Esophagus (tissue), 2 donors: Measurements from ENCODE around the gene CEMP1. TPM values are rescaled to one million over a fixed set of nuclear protein-coding genes. Genes with fewer than 3 reads are reported as not detected.
A peak's percentile ranks its signal among the peaks of the same experiment; 100 is the strongest.
"Not testable (repeated sequence)": the region's sequence is repeated elsewhere in the genome, so short reads cannot be mapped to it uniquely, and the experiment has no call there.

ENCODE experiments used
- H3K27ac ChIP-seq, 2 donors: one replicate each; pipeline ENCODE4 v1.5.1; 2013; ENCODE audit warnings: low read depth in 2 of 2, mild to moderate bottlenecking in 2 of 2, inconsistent platforms in 1 of 2, low read length in 1 of 2, moderate library complexity in 1 of 2
- H3K27me3 ChIP-seq, 2 donors: one replicate each; pipeline ENCODE4 v1.6.1; 2013; ENCODE audit warnings: low read length in 2 of 2, control low read depth in 1 of 2, mild to moderate bottlenecking in 1 of 2; ENCODE audit not compliant: insufficient read depth in 2 of 2, control insufficient read depth in 1 of 2
- H3K36me3 ChIP-seq, 2 donors: one replicate each; pipeline ENCODE4 v1.6.1; 2013; ENCODE audit warnings: low read length in 1 of 2; ENCODE audit not compliant: control insufficient read depth in 2 of 2, insufficient read depth in 2 of 2
- H3K4me1 ChIP-seq, 2 donors: one replicate each; pipeline ENCODE4 v1.6.1; 2013; ENCODE audit warnings: low read length in 1 of 2; ENCODE audit not compliant: control insufficient read depth in 2 of 2, insufficient read depth in 2 of 2
- H3K4me3 ChIP-seq, 2 donors: one replicate each; pipeline ENCODE4 v1.5.1; 2013; ENCODE audit warnings: low read length in 2 of 2, mild to moderate bottlenecking in 2 of 2, low read depth in 1 of 2, moderate library complexity in 1 of 2
- H3K9me3 ChIP-seq, 2 donors: one replicate each; pipeline ENCODE4 v1.6.1; 2013; ENCODE audit warnings: mild to moderate bottlenecking in 2 of 2, low read depth in 1 of 2, low read length in 1 of 2, moderate library complexity in 1 of 2; ENCODE audit not compliant: control insufficient read depth in 2 of 2, insufficient read depth in 1 of 2
- WGBS, 2 donors: extraction: QIAGEN DNeasy Blood & Tissue Kit; methylation state at CpG; one replicate each; pipeline ENCODE4 v1.1.7; 2013; 5-methylcytosine and 5-hydroxymethylcytosine counted together
- polyA plus RNA-seq, 2 donors: library from polyadenylated mRNA; stranded (reverse); fragments of 200-250 nt; gene quantifications; one replicate each; pipeline ENCODE4 v1.2.3, GENCODE V29; 2013
- donor health status: healthy with polysubstance abuse.
- donor health status: Bipolar disorder and iron deficiency.

The CEMP1 gene
- polyA plus RNA-seq, 2 donors, result 0.18 to 0.55 TPM

DNA sequence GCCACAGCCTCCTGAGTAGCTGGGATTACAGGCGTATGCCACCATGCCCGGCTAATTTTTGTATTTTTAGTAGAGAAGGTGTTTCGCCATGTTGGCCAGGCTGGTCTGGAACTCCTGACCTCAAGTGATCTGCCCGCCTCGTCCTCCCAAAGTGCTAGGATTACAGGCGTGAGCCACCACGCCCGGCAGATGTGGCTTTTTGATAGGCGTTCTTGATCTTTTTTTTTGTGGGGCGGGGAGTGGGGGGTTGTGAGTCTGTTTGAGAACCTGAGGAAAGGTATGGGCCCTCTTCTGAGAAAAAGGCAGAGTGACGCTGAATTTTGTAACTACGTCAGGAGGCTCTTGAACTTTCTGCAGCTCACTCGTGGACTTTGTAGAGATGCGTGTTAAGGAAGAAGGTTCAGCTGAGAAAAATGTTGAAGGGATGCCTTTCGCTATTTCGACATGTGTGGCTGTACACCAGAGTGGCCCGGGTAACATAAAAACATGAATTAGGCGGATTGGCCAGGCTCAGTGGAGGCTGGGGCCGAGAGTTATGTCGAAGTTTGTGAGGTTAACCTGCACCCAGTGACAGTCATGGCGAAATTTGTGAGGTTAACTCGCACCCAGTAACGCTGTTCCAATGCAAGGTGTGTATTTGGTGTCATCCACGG, 8.1 kb upstream of the CEMP1 start:
- Histone ChIP-seq H3K4me1 (peaks cover 3 to 15% of the 10 kb centered on the region in 2 donors), H3K27ac (peak overlapping the region in 1 of 2 donors; percentile 21), H3K4me3 (peak overlapping the region in 1 of 2 donors; percentile 11)
- H3K27me3 ChIP-seq, H3K36me3 ChIP-seq, H3K9me3 ChIP-seq: not testable (repeated sequence)
- WGBS, 2 donors, result 79 to 83% methylated on average over 24 of the region's 24 CpGs

DNA sequence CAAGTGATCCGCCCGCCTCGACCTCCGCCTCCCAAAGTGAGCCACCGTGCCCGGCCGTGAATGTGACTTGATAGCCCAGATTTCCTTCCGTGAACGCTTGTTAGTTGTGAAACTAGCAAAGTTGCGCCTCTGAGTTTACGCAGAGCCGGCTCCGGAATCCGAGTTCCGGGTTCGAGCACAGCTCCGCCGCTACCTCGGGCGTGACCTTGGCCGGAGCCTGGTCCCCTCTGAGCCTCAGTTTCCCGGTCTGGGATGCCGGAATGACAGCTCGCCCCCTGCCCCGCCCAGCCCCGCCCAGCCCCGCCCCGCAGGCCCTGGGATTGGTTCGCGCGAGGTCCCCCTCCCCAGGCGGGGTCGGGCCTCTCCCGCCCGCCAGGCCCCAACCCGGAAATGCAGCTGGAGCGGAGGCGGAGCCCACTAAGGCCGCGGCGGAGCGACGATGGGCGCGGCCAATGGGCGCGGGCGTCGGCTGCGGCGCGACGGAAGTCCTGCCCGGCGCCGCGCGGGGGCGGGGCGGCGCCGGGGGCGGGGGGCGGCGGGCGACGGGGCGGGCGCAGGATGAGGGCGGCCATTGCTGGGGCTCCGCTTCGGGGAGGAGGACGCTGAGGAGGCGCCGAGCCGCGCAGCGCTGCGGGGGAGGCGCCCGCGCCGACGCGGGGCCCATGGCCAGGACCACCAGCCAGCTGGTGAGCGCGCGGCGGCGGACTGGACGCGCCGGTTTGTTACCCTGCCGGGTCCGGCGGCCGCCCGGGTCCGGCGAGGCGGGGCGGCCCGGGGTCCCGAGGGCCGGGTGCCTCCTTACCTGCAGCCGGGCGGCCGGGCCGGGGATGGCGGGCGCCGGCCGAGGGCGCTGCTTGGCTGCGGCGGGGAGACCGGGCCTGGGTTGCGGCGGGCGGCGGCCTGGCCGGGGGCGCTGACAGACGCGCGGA, 6.5 kb upstream of the CEMP1 start, which contains the start of gene PDPK1:
PDPK1 (plus strand) TSS at position 571 of the 929 bp plus-strand sequence; CDS start at position 663, 92 bp downstream.
- 0% methylated on average over 71 to 126 of the region's 126 CpGs for WGBS, 2 donors
- Histone ChIP-seq H3K9me3 (no peaks in the 10 kb centered on the region), H3K36me3 (no peaks in the 10 kb centered on the region), H3K27me3 (no peaks in the 10 kb centered on the region), H3K4me1 (peaks cover 3 to 15% of the 10 kb centered on the region in 2 donors), H3K27ac (peak within 1 kb of the TSS; percentile 98 to 99), H3K4me3 (peak within 1 kb of the TSS; percentile 76 to 91)

DNA sequence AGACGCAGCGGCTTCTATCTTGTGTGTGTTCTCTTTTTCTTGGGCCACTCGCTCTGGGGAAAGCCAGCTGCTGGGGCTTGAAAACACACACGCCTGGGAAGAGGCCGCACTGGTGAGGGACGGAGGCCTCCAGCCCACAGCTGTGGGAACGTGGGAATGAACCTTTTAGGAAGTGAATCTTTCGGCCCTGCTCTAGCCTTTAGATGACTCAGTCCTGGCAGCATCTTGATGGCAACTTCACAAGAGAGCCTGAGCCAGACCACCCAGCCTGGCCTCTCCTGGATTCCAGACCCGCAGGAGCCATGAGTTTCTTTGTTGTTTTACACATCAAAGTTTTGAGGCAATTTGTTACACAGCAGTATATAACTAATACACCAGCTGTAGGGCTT, 4.4 kb upstream of the CEMP1 start:
- H3K36me3 ChIP-seq, result peaks cover 0 to 5% of the 10 kb centered on the region in 2 donors
- H3K9me3 ChIP-seq, result no peaks in the 10 kb centered on the region
- no peaks in the 10 kb centered on the region for H3K27me3 ChIP-seq
- peak overlapping the region in 1 of 2 donors; percentile 81 for H3K27ac ChIP-seq
- 69 to 83% methylated on average over 9 of the region's 9 CpGs for WGBS, 2 donors
- H3K4me1 ChIP-seq, result peaks cover 6 to 20% of the 10 kb centered on the region in 2 donors
- H3K4me3 ChIP-seq, result no peak overlapping the region

- peaks cover 0 to 15% of the 10 kb centered on the region in 2 donors for H3K36me3 ChIP-seq
- H3K4me3 ChIP-seq, H3K9me3 ChIP-seq, H3K27ac ChIP-seq, H3K27me3 ChIP-seq: not testable (repeated sequence)
- 88 to 90% methylated on average over 5 of the region's 5 CpGs for WGBS, 2 donors
- peaks cover 6 to 17% of the 10 kb centered on the region in 2 donors for H3K4me1 ChIP-seq
These were observed 3.1 kb upstream of the CEMP1 start for GRCh38 chr16:2534335-2534734.

DNA sequence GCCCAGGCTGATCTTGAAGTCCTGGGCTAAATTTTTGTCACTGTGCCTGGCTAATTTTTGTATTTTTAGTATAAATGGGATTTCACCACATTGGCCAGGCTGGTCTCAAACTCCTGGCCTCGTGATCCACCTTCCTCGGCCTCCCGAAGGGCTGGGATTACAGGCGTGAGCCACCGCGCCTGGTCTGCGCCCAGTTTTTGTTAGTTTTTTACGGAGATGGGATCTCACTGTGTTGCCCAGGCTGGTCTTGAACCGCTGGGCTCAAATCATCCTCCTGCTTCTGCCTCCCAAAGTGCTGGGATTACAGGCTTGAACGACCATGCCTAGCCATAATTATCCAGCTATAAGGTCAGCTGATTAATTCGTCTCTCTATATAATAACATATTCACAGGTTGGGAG, 2.7 kb upstream of the CEMP1 start:
- Histone ChIP-seq H3K36me3 (peaks cover 1 to 19% of the 10 kb centered on the region in 2 donors), H3K9me3 (no peaks in the 10 kb centered on the region), H3K4me1 (peaks cover 6 to 15% of the 10 kb centered on the region in 2 donors), H3K27ac (no peak overlapping the region), H3K27me3 (no peaks in the 10 kb centered on the region), H3K4me3 (no peak overlapping the region)
- WGBS, 2 donors, result 85 to 89% methylated on average over 11 of the region's 11 CpGs

DNA sequence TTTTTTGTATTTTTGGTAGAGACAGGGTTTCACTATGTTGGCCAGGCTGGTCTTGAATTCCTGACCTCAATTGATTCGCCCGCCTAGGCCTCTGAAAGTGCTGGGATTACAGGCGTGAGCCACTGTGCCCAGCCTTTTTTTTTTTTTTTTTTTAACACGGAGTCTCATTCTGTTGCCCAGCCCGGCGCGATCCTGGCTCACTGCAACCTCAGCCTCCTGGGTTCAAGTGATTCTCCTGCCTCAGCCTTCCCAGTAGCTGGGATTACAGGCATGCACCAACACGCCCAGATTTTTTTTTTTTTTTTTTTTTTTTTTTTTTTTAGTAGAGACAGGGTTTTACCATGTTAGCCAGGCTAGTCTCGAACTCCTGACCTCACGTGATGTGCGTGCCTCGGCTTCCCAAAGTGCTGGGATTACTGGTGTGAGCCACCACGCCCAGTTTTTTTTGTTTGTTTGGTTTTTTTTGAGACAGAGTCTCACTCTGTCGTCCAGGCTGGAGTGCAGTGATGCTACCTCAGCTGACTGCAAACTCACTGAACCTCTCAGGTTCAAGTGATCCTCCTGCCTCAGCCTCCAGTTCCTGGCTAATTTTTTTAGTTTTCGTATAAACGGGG, 2.0 kb upstream of the CEMP1 start:
- Histone ChIP-seq H3K4me3 (peak overlapping the region in 1 of 2 donors; percentile 55), H3K4me1 (peaks cover 6 to 15% of the 10 kb centered on the region in 2 donors), H3K27ac (peak overlapping the region; percentile 97), H3K36me3 (peaks cover 3 to 26% of the 10 kb centered on the region in 2 donors)
- WGBS, 2 donors, result 27 to 30% methylated on average over 13 to 16 of the region's 16 CpGs
- H3K9me3 ChIP-seq, H3K27me3 ChIP-seq: not testable (repeated sequence)

DNA sequence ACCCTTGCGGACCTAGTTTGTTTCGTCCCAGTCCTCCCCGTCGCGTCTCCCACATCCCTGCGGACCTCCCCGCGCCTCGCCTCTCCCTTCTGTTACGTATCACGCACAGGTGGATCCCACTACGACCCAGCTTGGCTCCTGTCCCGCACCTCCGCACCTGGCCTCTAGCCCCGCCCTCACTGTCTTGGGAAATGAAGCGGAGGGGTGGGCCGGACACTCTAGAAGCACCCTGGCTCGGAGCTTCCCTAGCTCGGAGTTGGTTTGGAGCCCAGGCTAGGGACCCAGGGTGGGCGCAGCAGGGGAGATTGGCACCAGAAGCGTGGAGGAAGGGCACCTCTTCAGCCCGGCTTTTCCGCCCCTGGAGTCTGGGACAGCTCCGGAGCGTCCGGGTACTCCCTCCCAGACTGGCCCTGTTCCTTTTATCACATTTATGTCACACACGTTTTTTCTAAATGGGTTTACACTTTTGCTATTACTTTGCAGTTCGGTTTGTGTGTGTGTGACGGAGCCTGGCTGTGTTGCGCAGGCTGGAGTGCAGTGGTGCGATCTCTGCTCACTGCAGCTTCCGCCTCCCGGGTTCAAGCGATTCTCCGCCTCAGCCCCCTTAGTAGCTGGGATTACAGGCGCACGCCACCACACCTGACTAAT, 1.4 kb upstream of the CEMP1 start:
- 1% methylated on average over 37 of the region's 37 CpGs for WGBS, 2 donors
- no peaks in the 10 kb centered on the region for H3K27me3 ChIP-seq
- peak overlapping the region; percentile 97 for H3K27ac ChIP-seq

DNA sequence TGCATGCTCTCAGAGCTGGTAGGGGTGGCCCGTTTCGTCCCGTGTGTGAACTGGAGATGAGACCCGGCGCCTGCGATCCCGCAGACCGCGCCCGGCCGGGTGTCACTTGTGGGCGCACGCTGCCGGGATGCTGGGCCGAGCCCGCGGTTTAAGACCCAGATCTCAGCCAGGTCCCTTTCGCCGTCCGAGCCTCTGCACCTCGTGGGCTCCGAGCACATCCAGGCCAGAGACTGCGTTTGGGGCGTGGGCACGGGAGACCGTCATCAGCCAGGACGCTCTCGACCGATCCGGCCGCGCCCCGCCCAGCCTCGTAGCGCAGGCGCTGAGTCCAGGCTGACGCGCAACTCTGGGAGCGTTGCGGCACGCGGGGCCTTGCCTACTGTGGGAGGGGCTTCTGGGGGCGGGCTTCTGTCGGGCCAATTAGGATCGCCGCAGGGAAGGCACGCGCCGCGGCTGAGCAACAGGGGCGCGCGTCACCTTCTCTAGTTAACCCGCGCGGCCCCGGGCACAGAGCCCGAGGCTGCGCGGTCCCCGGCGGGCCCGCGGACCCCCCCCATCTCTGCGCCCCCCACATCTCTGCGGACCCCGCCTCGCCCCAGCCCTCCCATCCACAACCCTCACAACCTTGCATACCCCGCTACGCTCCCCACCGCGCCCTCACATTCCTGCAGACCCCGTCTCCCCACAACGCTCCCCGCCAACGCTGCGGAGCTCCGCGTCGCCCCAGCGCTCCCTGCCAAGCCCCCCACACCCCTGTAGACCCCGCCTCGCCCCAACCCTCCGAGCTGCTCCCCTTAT, 687 bp upstream of the CEMP1 start:
- Histone ChIP-seq H3K27ac (peak overlapping the region; percentile 97), H3K27me3 (no peaks in the 10 kb centered on the region), H3K4me1 (peaks cover 6 to 15% of the 10 kb centered on the region in 2 donors), H3K9me3 (no peaks in the 10 kb centered on the region), H3K36me3 (peaks cover 3 to 36% of the 10 kb centered on the region in 2 donors), H3K4me3 (peak overlapping the region; percentile 55 to 63)
- WGBS, 2 donors, result 0% methylated on average over 63 to 84 of the region's 84 CpGs

More for the DNA sequence above, 1.4 kb upstream of the CEMP1 start:
- H3K36me3 ChIP-seq, result peaks cover 3 to 32% of the 10 kb centered on the region in 2 donors
- H3K4me3 ChIP-seq, result peak overlapping the region; percentile 55 to 63
- no peaks in the 10 kb centered on the region for H3K9me3 ChIP-seq
- peaks cover 6 to 15% of the 10 kb centered on the region in 2 donors for H3K4me1 ChIP-seq
